Neural progenitor cell (in vitro differentiated cells): Measurements from ENCODE around the gene PPIL4. TPM values are rescaled to one million over a fixed set of nuclear protein-coding genes. Genes with fewer than 3 reads are reported as not detected.
A peak's percentile ranks its signal among the peaks of the same experiment; 100 is the strongest.

Experiments
- DNase-seq: peaks from one replicate; pipeline ENCODE4 v3.0.0-alpha.2; 2016; ENCODE audit warnings: low spot score
- H2AFZ ChIP-seq: fragments of 200-600 bp; sonication (generic); replicated peaks from 2 replicates; pipeline ENCODE4 v1.6.1; 2016; ENCODE audit warnings: antibody characterized with exemption
- H3F3A ChIP-seq: fragments of 200-600 bp; sonication (generic); 2 replicates; pipeline ENCODE4 v1.6.1; 2016; ENCODE audit warnings: antibody characterized with exemption, low read depth
- H3K27ac ChIP-seq: fragments of 200-600 bp; sonication (generic); 2 replicates; pipeline ENCODE4 v1.5.1; 2016; ENCODE audit warnings: mild to moderate bottlenecking
- H3K27me3 ChIP-seq: fragments of 200-600 bp; sonication (generic); 2 replicates; pipeline ENCODE4 v1.6.1; 2016; ENCODE audit warnings: mild to moderate bottlenecking, moderate library complexity
- H3K36me3 ChIP-seq: fragments of 200-600 bp; sonication (generic); 2 replicates; pipeline ENCODE4 v1.5.1; 2016
- H3K4me1 ChIP-seq: fragments of 200-600 bp; sonication (generic); 2 replicates; pipeline ENCODE4 v1.6.1; 2016; ENCODE audit warnings: mixed run types
- H3K4me2 ChIP-seq: fragments of 200-600 bp; sonication (generic); 2 replicates; pipeline ENCODE4 v1.6.1; 2016
- H3K4me3 ChIP-seq: fragments of 200-600 bp; sonication (generic); 2 replicates; pipeline ENCODE4 v1.5.1; 2016
- H3K79me2 ChIP-seq: fragments of 200-600 bp; sonication (generic); 2 replicates; pipeline ENCODE4 v1.6.1; 2016; ENCODE audit warnings: low read depth
- H3K9ac ChIP-seq: fragments of 200-600 bp; sonication (generic); 2 replicates; pipeline ENCODE4 v1.6.1; 2016
- H3K9me3 ChIP-seq: fragments of 200-600 bp; sonication (generic); 2 replicates; pipeline ENCODE4 v1.5.1; 2016; ENCODE audit warnings: low read depth
- H4K20me1 ChIP-seq: fragments of 200-600 bp; sonication (generic); 2 replicates; pipeline ENCODE4 v1.6.1; 2016; ENCODE audit warnings: low read depth
- H3K27ac Mint-ChIP-seq: 3 replicates; pipeline ENCODE4 v1.8.0; 2021; ENCODE audit warnings: mixed read lengths
- H3K27me3 Mint-ChIP-seq: 2 replicates; pipeline ENCODE4 v1.8.0; 2022; ENCODE audit warnings: low read depth, mild to moderate bottlenecking, inconsistent platforms, moderate library complexity, mixed read lengths; ENCODE audit not compliant: insufficient read depth
- H3K36me3 Mint-ChIP-seq: 3 replicates; pipeline ENCODE4 v1.8.0; 2021; ENCODE audit warnings: mixed read lengths
- H3K4me1 Mint-ChIP-seq: 3 replicates; pipeline ENCODE4 v1.8.0; 2021; ENCODE audit warnings: mixed read lengths
- H3K4me3 Mint-ChIP-seq: 3 replicates; pipeline ENCODE4 v1.8.0; 2021; ENCODE audit warnings: mild to moderate bottlenecking, moderate library complexity, mixed read lengths
- H3K9me3 Mint-ChIP-seq: 3 replicates; pipeline ENCODE4 v1.8.0; 2020; ENCODE audit warnings: mixed read lengths
- EZH2 ChIP-seq: fragments of 200-600 bp; sonication (generic); IDR thresholded peaks from 2 replicates; pipeline ENCODE4 v1.6.1; 2017; ENCODE audit warnings: antibody characterized with exemption, mild to moderate bottlenecking, moderate library complexity
- EZH2phosphoT487 ChIP-seq: fragments of 200-600 bp; sonication (generic); IDR thresholded peaks from 2 replicates; pipeline ENCODE4 v1.6.1; 2017; ENCODE audit warnings: antibody characterized with exemption
- total RNA-seq: library from RNA; depleted of rRNA; stranded (reverse); fragments of >200 nt; gene quantifications from 2 replicates; pipeline ENCODE4 v1.2.3, GENCODE V29; 2015; ENCODE audit warnings: low replicate concordance
- TF ChIP-seq, protein P1 (sequence below): fragments of 200-600 bp; sonication (generic); IDR thresholded peaks from 2 replicates; pipeline ENCODE4 v1.5.1; 2017; ENCODE audit warnings: antibody characterized with exemption, mild to moderate bottlenecking

The PPIL4 gene
- total RNA-seq, 1 donor from 2014 or later, result 80.6 TPM

DNA sequence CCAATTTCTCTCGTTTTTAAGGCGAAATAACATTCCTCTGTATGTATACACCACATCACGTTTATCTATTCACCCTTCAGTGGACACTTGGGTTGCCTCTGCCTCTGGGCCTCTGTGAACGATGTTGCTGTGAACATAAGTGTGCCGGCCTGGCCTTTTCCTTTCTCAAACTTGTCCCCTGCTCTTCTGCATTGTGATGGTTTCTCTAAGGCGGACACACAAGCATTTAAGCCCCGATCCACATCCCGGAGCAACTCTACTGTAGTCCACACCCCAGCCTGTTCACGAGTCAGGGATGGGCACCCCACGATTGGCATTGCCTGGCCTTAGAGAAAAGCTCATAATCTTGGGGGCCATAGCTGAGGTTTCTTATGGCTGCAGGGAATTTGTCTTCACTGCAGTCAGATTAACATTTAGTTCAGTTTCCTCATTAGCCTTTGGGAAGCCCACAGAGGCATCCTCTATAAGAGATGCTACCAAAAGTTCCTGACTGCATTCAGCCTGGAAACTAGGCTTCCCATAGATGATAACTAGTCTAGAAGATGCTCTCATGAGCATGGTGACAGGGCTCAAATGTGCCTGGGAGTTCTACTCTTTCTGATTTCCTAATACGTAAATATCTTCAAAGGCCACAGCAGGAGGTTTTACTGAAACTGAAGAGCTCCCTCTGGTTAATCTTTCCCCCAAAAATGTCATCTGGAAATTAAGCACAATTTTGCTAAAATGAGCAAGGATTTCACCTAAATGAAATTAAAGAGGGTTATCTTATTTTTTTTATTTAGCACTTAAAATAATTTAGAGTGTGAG lies 61.8 kb downstream of the PPIL4 start:
- H3K27ac Mint-ChIP-seq, result no peak overlapping the region

DNA sequence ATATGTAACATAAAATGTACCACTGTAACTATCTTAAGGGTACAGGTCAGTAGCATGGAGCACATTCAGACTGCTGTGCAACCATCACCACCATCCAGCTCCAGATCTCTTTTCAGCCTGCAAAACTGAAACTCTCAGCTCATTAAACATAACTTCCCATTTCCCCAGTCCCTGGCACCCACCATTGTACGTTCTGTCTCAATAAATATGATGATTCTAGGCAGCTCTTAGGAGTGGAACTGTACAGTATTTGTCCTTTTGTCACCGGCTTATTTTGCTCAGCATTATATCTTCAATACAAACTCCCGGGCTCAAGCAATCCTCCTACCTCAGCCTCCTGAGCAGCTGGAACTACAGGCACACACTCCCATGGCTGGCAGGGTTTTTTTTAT lies 62.5 kb downstream of the PPIL4 start:
- Histone ChIP-seq H4K20me1 (no peaks in the 10 kb centered on the region), H3K27ac (no peak overlapping the region), H3F3A (no peaks in the 10 kb centered on the region), H3K36me3 (no peaks in the 10 kb centered on the region), H3K4me1 (peaks cover 2% of the 10 kb centered on the region), H3K4me3 (no peak overlapping the region), H3K27me3 (no peaks in the 10 kb centered on the region), H3K79me2 (no peaks in the 10 kb centered on the region), H3K9ac (no peak overlapping the region), H3K9me3 (no peaks in the 10 kb centered on the region), H2AFZ (no peak overlapping the region), H3K4me2 (no peak overlapping the region)
- peaks cover 4% of the 10 kb centered on the region for H3K27me3 Mint-ChIP-seq
- H3K4me3 Mint-ChIP-seq, result no peak overlapping the region
- no peak overlapping the region for H3K27ac Mint-ChIP-seq
- peaks cover 27% of the 10 kb centered on the region for H3K4me1 Mint-ChIP-seq
- TF ChIP-seq, protein P1, sequence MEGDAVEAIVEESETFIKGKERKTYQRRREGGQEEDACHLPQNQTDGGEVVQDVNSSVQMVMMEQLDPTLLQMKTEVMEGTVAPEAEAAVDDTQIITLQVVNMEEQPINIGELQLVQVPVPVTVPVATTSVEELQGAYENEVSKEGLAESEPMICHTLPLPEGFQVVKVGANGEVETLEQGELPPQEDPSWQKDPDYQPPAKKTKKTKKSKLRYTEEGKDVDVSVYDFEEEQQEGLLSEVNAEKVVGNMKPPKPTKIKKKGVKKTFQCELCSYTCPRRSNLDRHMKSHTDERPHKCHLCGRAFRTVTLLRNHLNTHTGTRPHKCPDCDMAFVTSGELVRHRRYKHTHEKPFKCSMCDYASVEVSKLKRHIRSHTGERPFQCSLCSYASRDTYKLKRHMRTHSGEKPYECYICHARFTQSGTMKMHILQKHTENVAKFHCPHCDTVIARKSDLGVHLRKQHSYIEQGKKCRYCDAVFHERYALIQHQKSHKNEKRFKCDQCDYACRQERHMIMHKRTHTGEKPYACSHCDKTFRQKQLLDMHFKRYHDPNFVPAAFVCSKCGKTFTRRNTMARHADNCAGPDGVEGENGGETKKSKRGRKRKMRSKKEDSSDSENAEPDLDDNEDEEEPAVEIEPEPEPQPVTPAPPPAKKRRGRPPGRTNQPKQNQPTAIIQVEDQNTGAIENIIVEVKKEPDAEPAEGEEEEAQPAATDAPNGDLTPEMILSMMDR, result no peak
- TF ChIP-seq EZH2, result no peak
- DNase-seq, result no peak
- H3K9me3 Mint-ChIP-seq, result no peaks in the 10 kb centered on the region
- H3K36me3 Mint-ChIP-seq, result no peaks in the 10 kb centered on the region

More for the DNA sequence above, 61.8 kb downstream of the PPIL4 start:
- Histone ChIP-seq H3K9ac (no peak overlapping the region), H3K4me1 (peaks cover 2% of the 10 kb centered on the region), H2AFZ (no peak overlapping the region), H3K9me3 (no peaks in the 10 kb centered on the region), H3K36me3 (no peaks in the 10 kb centered on the region), H4K20me1 (no peaks in the 10 kb centered on the region), H3K79me2 (no peaks in the 10 kb centered on the region), H3K4me3 (no peak overlapping the region), H3F3A (no peaks in the 10 kb centered on the region), H3K4me2 (no peak overlapping the region), H3K27ac (no peak overlapping the region), H3K27me3 (no peaks in the 10 kb centered on the region)
- Mint-ChIP-seq H3K4me3 (no peak overlapping the region), H3K4me1 (peaks cover 27% of the 10 kb centered on the region), H3K36me3 (no peaks in the 10 kb centered on the region), H3K9me3 (no peaks in the 10 kb centered on the region), H3K27me3 (peaks cover 4% of the 10 kb centered on the region)
- DNase-seq, result no peak
- TF ChIP-seq EZH2phosphoT487 (no peak), EZH2 (no peak)
- TF ChIP-seq, protein P1, result no peak

DNA sequence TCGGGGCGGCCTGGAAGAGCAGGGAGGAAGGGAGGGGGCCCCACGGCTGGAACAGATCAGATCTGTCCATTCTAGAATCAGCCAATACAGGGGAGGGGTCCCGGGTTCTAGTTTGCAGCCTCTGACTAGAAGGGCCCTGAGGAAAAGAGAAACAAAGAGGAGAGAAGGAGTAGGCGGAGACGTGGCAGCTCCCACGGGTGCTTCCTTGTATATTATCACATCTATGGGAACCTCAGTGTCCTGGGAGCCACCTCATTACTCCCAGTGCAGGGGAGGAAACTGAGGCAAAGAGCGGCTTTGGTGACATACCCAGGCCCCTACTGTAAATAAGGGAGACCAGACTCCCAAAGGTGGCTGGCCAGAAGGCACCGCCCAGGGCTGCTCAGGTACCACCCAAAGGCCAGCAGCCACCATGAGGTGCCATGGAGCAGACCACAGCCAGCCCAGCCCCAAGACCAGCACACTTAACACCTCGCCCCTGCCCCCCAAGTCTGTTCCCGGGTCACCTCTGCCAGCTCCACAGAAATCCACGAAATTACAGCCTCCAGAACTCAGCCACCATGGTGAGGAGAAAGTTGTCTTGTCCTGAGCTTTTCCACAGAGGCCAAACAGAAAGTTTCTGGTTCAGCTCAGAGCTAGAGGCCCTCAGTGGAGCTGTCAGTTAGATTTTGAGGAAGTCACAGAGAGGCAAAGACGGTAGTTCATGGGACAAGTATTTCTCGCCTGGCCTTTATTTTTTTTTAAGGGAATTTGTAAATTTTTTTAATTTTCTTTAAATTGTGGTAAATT lies 63.1 kb downstream of the PPIL4 start:
- Histone ChIP-seq H3K9ac (no peak overlapping the region), H3F3A (no peaks in the 10 kb centered on the region), H3K36me3 (no peaks in the 10 kb centered on the region), H2AFZ (peak overlapping the region; percentile 79), H3K27ac (no peak overlapping the region), H3K27me3 (no peaks in the 10 kb centered on the region), H4K20me1 (no peaks in the 10 kb centered on the region), H3K4me1 (peaks cover 2% of the 10 kb centered on the region), H3K9me3 (no peaks in the 10 kb centered on the region), H3K4me3 (no peak overlapping the region), H3K79me2 (no peaks in the 10 kb centered on the region), H3K4me2 (no peak overlapping the region)
- Mint-ChIP-seq H3K9me3 (no peaks in the 10 kb centered on the region), H3K27ac (peak overlapping the region; percentile 87), H3K27me3 (peaks cover 4% of the 10 kb centered on the region), H3K4me1 (peaks cover 27% of the 10 kb centered on the region), H3K36me3 (no peaks in the 10 kb centered on the region), H3K4me3 (no peak overlapping the region)
- no peak for DNase-seq
- TF ChIP-seq, protein P1, result no peak
- TF ChIP-seq EZH2 (no peak), EZH2phosphoT487 (no peak)
